SH-SY5Y (cell line): ENCODE results near the gene GFOD1.

Experiments used
- GATA2 ChIP-seq: IDR thresholded peaks from 2 replicates; pipeline ENCODE4 v1.6.1; 2011; ENCODE audit warnings: mild to moderate bottlenecking, low read depth, low read length
- GATA3 ChIP-seq: IDR thresholded peaks from 2 replicates; pipeline ENCODE4 v1.6.1; 2011; ENCODE audit warnings: low read depth, mild to moderate bottlenecking, low read length, moderate library complexity

DNA sequence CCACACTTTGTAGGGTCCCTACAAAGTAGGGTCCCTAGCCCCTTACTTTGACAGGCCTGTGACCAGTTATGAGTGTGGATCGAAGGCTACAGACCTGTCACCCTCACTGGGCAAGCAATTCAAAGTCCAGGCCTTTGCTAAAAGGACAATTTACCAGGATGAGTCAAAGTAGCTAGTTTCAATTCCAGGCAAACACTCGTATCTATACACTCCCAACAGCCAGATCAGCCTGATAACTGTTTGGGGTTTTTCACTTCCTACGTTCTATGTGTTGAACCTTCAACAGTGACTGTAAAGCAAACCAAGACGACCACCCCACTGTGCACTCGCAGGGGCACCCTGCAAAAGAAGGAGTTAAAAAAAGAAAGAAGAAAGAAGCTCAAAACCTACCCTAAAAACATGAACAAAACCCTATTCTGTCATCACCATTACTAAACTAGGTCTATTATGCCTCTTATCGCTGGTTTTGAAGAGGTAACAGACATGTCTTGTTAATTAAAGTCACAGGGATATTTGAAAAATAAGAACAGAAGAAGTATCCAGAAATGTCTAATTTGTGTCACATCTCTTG is 3.2 kb downstream of the GFOD1 start:
- TF ChIP-seq GATA2 (no peak), GATA3 (no peak)
